Measurements from ENCODE around the gene PPAN.

PPAN gene

GRCh38 chr19:10093295-10094186 lies 12.6 kb upstream of the PPAN start:
- Histone ChIP-seq H3K4me1 (ENCODE audit: control insufficient read depth, insufficient read depth, low read length) (peaks cover 4% of the 10 kb centered on the region; the same call in 1 of the 2 replicates), H3K9me3 (ENCODE audit: control insufficient read depth, insufficient read depth, low read depth, low read length) (no peaks in the 10 kb centered on the region), H3K4me3 (ENCODE audit: low read depth, low read length) (no peak overlapping the region), H3K27ac (ENCODE audit: low read depth, low read length) (no peak overlapping the region), H3K27me3 (ENCODE audit: control insufficient read depth, insufficient read depth, low read length) (peaks cover 27% of the 10 kb centered on the region), H3K9ac (ENCODE audit: low read length) (no peak overlapping the region), H3K36me3 (ENCODE audit: control insufficient read depth, insufficient read depth, low read length) (peaks cover 7% of the 10 kb centered on the region; the same call in 1 of the 2 replicates)

- H3K27me3 ChIP-seq (ENCODE audit: control insufficient read depth, insufficient read depth, low read length): peaks cover 27% of the 10 kb centered on the region
- H3K9ac ChIP-seq (ENCODE audit: low read length): no peak overlapping the region
- H3K27ac ChIP-seq (ENCODE audit: low read depth, low read length): no peak overlapping the region
- H3K4me1 ChIP-seq (ENCODE audit: control insufficient read depth, insufficient read depth, low read length): peaks cover 4% of the 10 kb centered on the region; the same call in 1 of the 2 replicates
- H3K36me3 ChIP-seq (ENCODE audit: control insufficient read depth, insufficient read depth, low read length): peaks cover 4% of the 10 kb centered on the region; the same call in 1 of the 2 replicates
- H3K4me3 ChIP-seq (ENCODE audit: low read depth, low read length): peak overlapping the region; percentile 25
- no peaks in the 10 kb centered on the region for H3K9me3 ChIP-seq (ENCODE audit: control insufficient read depth, insufficient read depth, low read depth, low read length)
Measured at GRCh38 chr19:10095622-10095947, 10.6 kb upstream of the PPAN start.

GRCh38 chr19:10095948-10096614 lies 10.1 kb upstream of the PPAN start:
- no peaks in the 10 kb centered on the region for H3K9me3 ChIP-seq (ENCODE audit: control insufficient read depth, insufficient read depth, low read depth, low read length)
- peak overlapping the region; percentile 47; the same call in 1 of the 2 replicates for H3K27ac ChIP-seq (ENCODE audit: low read depth, low read length)
- H3K9ac ChIP-seq (ENCODE audit: low read length): peak overlapping the region; percentile 76
- H3K27me3 ChIP-seq (ENCODE audit: control insufficient read depth, insufficient read depth, low read length): peaks cover 27% of the 10 kb centered on the region
- H3K4me3 ChIP-seq (ENCODE audit: low read depth, low read length): peak overlapping the region; percentile 67
- H3K36me3 ChIP-seq (ENCODE audit: control insufficient read depth, insufficient read depth, low read length): peaks cover 4% of the 10 kb centered on the region; the same call in 1 of the 2 replicates
- peaks cover 4% of the 10 kb centered on the region; the same call in 1 of the 2 replicates for H3K4me1 ChIP-seq (ENCODE audit: control insufficient read depth, insufficient read depth, low read length)

- Histone ChIP-seq H3K27me3 (ENCODE audit: control insufficient read depth, insufficient read depth, low read length) (peaks cover 27% of the 10 kb centered on the region), H3K9me3 (ENCODE audit: control insufficient read depth, insufficient read depth, low read depth, low read length) (no peaks in the 10 kb centered on the region), H3K4me3 (ENCODE audit: low read depth, low read length) (peak overlapping the region; percentile 67), H3K4me1 (ENCODE audit: control insufficient read depth, insufficient read depth, low read length) (peaks cover 4% of the 10 kb centered on the region; the same call in 1 of the 2 replicates), H3K9ac (ENCODE audit: low read length) (peak overlapping the region; percentile 76), H3K27ac (ENCODE audit: low read depth, low read length) (peak overlapping the region; percentile 47; the same call in 1 of the 2 replicates), H3K36me3 (ENCODE audit: control insufficient read depth, insufficient read depth, low read length) (peaks cover 4% of the 10 kb centered on the region; the same call in 1 of the 2 replicates)
Measured at GRCh38 chr19:10096615-10096963, 9.6 kb upstream of the PPAN start.

- Histone ChIP-seq H3K27me3 (ENCODE audit: control insufficient read depth, insufficient read depth, low read length) (peaks cover 17% of the 10 kb centered on the region), H3K4me3 (ENCODE audit: low read depth, low read length) (no peak overlapping the region), H3K9me3 (ENCODE audit: control insufficient read depth, insufficient read depth, low read depth, low read length) (no peaks in the 10 kb centered on the region), H3K4me1 (ENCODE audit: control insufficient read depth, insufficient read depth, low read length) (peaks cover 4% of the 10 kb centered on the region; the same call in 1 of the 2 replicates), H3K9ac (ENCODE audit: low read length) (no peak overlapping the region), H3K27ac (ENCODE audit: low read depth, low read length) (no peak overlapping the region), H3K36me3 (ENCODE audit: control insufficient read depth, insufficient read depth, low read length) (no peaks in the 10 kb centered on the region)
Measured at GRCh38 chr19:10100163-10100785, 5.9 kb upstream of the PPAN start.

- H3K4me3 ChIP-seq (ENCODE audit: low read depth, low read length): no peak overlapping the region
- H3K9me3 ChIP-seq (ENCODE audit: control insufficient read depth, insufficient read depth, low read depth, low read length): no peaks in the 10 kb centered on the region
- H3K9ac ChIP-seq (ENCODE audit: low read length): no peak overlapping the region
- H3K27me3 ChIP-seq (ENCODE audit: control insufficient read depth, insufficient read depth, low read length): no peaks in the 10 kb centered on the region
- H3K4me1 ChIP-seq (ENCODE audit: control insufficient read depth, insufficient read depth, low read length): peaks cover 4% of the 10 kb centered on the region; the same call in 1 of the 2 replicates
- no peak overlapping the region for H3K27ac ChIP-seq (ENCODE audit: low read depth, low read length)
- peaks cover 7% of the 10 kb centered on the region for H3K36me3 ChIP-seq (ENCODE audit: control insufficient read depth, insufficient read depth, low read length)
Measured at GRCh38 chr19:10102787-10103236, 3.4 kb upstream of the PPAN start.

- Histone ChIP-seq H3K27ac (ENCODE audit: low read depth, low read length) (no peak overlapping the region), H3K4me3 (ENCODE audit: low read depth, low read length) (no peak overlapping the region), H3K9ac (ENCODE audit: low read length) (no peak overlapping the region), H3K9me3 (ENCODE audit: control insufficient read depth, insufficient read depth, low read depth, low read length) (no peaks in the 10 kb centered on the region), H3K4me1 (ENCODE audit: control insufficient read depth, insufficient read depth, low read length) (peaks cover 4% of the 10 kb centered on the region; the same call in 1 of the 2 replicates), H3K36me3 (ENCODE audit: control insufficient read depth, insufficient read depth, low read length) (peaks cover 20% of the 10 kb centered on the region), H3K27me3 (ENCODE audit: control insufficient read depth, insufficient read depth, low read length) (no peaks in the 10 kb centered on the region)
Measured at GRCh38 chr19:10104130-10104513, 2.0 kb upstream of the PPAN start.

GRCh38 chr19:10104665-10105508 lies 1.3 kb upstream of the PPAN start:
- Histone ChIP-seq H3K9me3 (ENCODE audit: control insufficient read depth, insufficient read depth, low read depth, low read length) (no peaks in the 10 kb centered on the region), H3K27me3 (ENCODE audit: control insufficient read depth, insufficient read depth, low read length) (no peaks in the 10 kb centered on the region), H3K27ac (ENCODE audit: low read depth, low read length) (no peak overlapping the region), H3K9ac (ENCODE audit: low read length) (no peak overlapping the region), H3K36me3 (ENCODE audit: control insufficient read depth, insufficient read depth, low read length) (peaks cover 28% of the 10 kb centered on the region), H3K4me1 (ENCODE audit: control insufficient read depth, insufficient read depth, low read length) (peaks cover 4% of the 10 kb centered on the region; the same call in 1 of the 2 replicates), H3K4me3 (ENCODE audit: low read depth, low read length) (no peak overlapping the region)

- Histone ChIP-seq H3K36me3 (ENCODE audit: control insufficient read depth, insufficient read depth, low read length) (peaks cover 35% of the 10 kb centered on the region), H3K27ac (ENCODE audit: low read depth, low read length) (no peak overlapping the region; the same call in 1 of the 2 replicates)
Measured at GRCh38 chr19:10105509-10106099, 558 bp upstream of the PPAN start.

GRCh38 chr19:10107254-10107653 lies 1.1 kb downstream of the PPAN start:
- H3K9me3 ChIP-seq (ENCODE audit: control insufficient read depth, insufficient read depth, low read depth, low read length): no peaks in the 10 kb centered on the region
- H3K27me3 ChIP-seq (ENCODE audit: control insufficient read depth, insufficient read depth, low read length): no peaks in the 10 kb centered on the region
- H3K36me3 ChIP-seq (ENCODE audit: control insufficient read depth, insufficient read depth, low read length): peaks cover 50% of the 10 kb centered on the region
- H3K4me1 ChIP-seq (ENCODE audit: control insufficient read depth, insufficient read depth, low read length): peaks cover 4% of the 10 kb centered on the region; the same call in 1 of the 2 replicates
- peak overlapping the region; percentile 99 for H3K9ac ChIP-seq (ENCODE audit: low read length)
- H3K27ac ChIP-seq (ENCODE audit: low read depth, low read length): peak overlapping the region; percentile 97; the same call in 1 of the 2 replicates
- peak overlapping the region; percentile 92 for H3K4me3 ChIP-seq (ENCODE audit: low read depth, low read length)

More at GRCh38 chr19:10105509-10106099, 558 bp upstream of the PPAN start:
- Histone ChIP-seq H3K9me3 (ENCODE audit: control insufficient read depth, insufficient read depth, low read depth, low read length) (no peaks in the 10 kb centered on the region), H3K4me1 (ENCODE audit: control insufficient read depth, insufficient read depth, low read length) (peaks cover 4% of the 10 kb centered on the region; the same call in 1 of the 2 replicates), H3K9ac (ENCODE audit: low read length) (no peak overlapping the region), H3K27me3 (ENCODE audit: control insufficient read depth, insufficient read depth, low read length) (no peaks in the 10 kb centered on the region), H3K4me3 (ENCODE audit: low read depth, low read length) (peak overlapping the region; percentile 41; the same call in 1 of the 2 replicates)
